Stromal cell of bone marrow (primary cell): ENCODE results near the gene KRT5.

ENCODE experiments used
- DNase-seq: peaks from one replicate; pipeline ENCODE4 v3.0.0-alpha.2; 2012; ENCODE audit warnings: low read depth

The KRT5 gene

GRCh38 chr12:52537101-52537500, 16.9 kb upstream of the KRT5 start:
- DNase-seq: no peak

DNA sequence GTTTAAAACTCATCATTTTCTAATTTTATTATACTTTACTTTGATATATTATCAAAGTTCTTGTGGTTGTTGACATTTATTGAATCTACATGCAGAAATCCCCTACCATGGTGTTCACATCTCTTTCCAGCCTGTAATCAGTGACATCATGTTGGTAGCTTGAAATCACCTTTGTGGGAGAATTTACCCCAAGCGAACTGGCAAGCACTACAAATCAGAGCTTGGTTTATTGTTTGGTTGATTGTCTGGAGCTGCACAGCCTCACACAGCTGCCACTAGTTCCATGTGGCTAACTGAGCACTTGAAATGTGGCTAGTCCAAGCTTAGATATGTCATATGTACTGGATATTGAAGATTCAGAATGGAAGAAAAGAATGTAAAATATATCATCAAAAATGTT, 15.4 kb upstream of the KRT5 start:
- no peak for DNase-seq

GRCh38 chr12:52534482-52534881, 14.3 kb upstream of the KRT5 start:
- no peak for DNase-seq

GRCh38 chr12:52533686-52534470, 13.7 kb upstream of the KRT5 start:
- no peak for DNase-seq

GRCh38 chr12:52532636-52533035, 12.4 kb upstream of the KRT5 start:
- DNase-seq: no peak

GRCh38 chr12:52531566-52532300, 11.5 kb upstream of the KRT5 start:
- no peak for DNase-seq

- DNase-seq: no peak
Observed at GRCh38 chr12:52530905-52531304, 10.7 kb upstream of the KRT5 start.

GRCh38 chr12:52530366-52530765, 10.2 kb upstream of the KRT5 start:
- DNase-seq: no peak

DNA sequence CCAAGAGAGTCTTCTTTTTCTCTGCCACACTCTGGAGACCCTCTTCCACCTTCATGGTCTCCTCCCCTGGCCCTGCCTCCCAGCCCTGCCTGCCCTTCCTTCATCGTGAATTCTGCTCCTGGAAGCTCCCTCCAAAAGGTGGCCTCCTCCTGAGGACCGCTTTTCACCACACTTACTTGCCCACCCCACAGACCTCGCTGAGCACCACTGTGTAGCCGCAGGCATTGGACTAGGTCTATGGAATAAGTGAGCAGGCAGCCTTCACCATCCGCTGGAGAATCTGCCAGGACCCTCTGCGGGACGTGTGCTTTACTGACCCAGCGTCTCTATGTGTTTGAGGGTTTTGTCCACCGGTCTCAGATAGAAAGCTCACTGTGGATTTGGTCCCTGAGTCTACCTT, 9.7 kb upstream of the KRT5 start:
- DNase-seq: no peak

GRCh38 chr12:52529417-52529816, 9.2 kb upstream of the KRT5 start:
- no peak for DNase-seq

GRCh38 chr12:52528641-52529143, 8.5 kb upstream of the KRT5 start:
- DNase-seq: no peak

DNA sequence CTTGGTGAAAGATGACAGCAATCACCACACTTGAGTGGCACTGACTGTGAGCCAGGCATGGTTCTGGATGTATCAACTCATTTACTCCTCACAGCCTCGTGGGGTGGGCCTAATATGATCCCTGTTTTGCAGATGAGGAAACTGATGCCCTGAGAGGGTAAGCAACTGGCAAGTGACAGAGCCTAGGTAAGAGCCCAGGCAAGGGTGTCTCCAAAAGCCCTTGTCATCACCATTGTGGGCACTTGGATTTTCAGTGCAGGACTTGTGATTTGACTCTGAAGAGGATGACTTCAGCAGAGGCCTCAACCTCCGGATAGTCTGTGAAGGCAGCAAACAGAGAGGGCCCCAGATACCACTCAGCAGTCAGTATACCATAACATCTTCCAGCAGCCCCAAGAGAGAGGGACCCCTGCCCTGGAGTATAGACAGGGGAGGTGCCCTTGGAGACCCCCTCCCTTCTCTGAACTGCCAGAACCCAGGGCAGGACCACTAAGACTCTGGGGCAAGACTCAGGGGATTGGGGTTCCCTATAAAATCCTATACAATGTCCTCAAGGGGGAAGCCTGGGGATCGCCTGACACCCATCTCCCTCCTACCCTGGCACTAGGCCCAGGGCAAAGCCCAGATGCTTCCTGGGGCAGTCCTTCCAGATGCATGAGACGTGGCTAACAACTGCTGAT, 7.1 kb upstream of the KRT5 start:
- DNase-seq: no peak

- DNase-seq: no peak
Observed at GRCh38 chr12:52526511-52526951, 6.3 kb upstream of the KRT5 start.

GRCh38 chr12:52525661-52526499, 5.7 kb upstream of the KRT5 start:
- no peak for DNase-seq

GRCh38 chr12:52524898-52525591, 4.9 kb upstream of the KRT5 start:
- no peak for DNase-seq

DNA sequence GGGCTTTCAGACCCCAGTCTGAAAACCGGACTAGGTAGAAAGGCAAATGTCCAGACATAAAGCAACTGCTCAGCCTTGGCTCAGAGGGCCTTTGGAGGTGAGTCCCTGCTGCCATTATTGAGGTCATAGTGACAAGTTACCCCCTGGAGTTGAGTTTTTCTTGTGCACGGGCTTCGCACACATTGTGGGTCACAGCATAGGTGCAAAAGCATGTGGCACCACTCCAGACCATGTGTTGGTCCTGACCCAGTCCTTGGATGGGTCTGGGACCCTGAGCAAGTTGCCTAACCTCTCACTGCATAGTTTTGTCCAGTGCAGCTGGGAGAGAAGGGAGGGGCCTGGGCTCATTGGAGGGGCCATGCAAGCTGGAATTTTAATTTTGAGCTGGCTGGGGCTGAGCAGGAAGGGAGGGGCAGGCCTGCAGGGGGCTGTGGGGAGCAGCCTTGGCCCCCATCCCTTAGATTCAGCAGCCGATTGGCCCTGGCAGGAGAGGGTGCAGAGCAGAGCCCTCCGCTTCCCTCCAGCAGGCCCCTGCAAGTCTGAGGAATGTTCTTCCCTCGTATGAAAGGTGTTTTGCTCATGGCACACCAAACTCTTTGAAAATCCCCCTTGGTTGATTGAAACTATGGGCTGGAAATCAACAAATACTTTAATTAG, 4.2 kb upstream of the KRT5 start:
- DNase-seq: no peak

- DNase-seq: no peak
Observed at GRCh38 chr12:52523824-52524223, 3.6 kb upstream of the KRT5 start.

GRCh38 chr12:52522346-52523011, 2.3 kb upstream of the KRT5 start:
- no peak for DNase-seq

DNA sequence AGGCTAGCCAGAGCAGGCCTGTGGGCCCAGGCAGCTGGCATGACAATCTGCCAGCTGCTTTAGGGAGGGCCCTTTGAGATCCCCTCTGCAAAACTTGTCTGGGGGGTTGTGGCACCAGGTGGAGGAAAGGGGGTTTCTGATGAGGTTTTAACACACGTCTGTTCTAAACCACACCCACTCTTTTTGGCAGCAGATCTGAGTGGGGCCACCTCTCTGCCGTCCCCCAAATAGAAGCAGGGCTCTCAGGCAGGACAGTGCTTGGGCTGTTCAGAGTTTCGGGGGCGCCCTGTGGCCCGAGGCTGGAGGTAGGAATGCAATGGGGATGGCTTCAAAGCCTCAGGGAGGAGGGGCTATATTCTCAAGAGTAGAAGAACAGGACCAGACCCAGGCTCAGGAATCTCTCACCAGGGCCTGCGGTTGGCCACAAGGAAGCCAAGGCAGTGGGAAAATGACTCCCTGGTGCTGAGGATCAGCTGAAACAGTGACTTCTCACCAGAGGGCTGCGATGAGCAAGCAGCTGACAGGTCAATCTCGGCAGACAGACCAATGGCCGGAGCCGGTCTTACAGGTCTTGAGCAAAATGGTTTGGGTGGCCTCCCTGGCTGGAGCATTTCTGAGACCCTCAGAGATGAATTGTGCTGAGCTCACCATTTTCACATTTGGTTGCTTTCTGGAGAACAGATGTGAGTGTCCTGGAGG, 1.5 kb upstream of the KRT5 start:
- DNase-seq: peak; percentile 30

- no peak for DNase-seq
Observed at GRCh38 chr12:52521175-52521567, 977 bp upstream of the KRT5 start.
